ENCODE data around the gene NRXN3. TPM values are rescaled to one million over a fixed set of nuclear protein-coding genes. Genes with fewer than 3 reads are reported as not detected.

The NRXN3 gene
- total RNA-seq, 1 donor from 2014 or later: 4.1 TPM

- DNase-seq (ENCODE audit: low spot score): no peak
- intact Hi-C loops (cut with DNase I): no loop called here
These were observed 1305.8 kb downstream of the NRXN3 start for GRCh38 chr14:79475887-79476532.

GRCh38 chr14:79476552-79476951 lies 1306.4 kb downstream of the NRXN3 start:
- intact Hi-C loops (cut with DNase I): no loop called here
- DNase-seq (ENCODE audit: low spot score): no peak

DNA sequence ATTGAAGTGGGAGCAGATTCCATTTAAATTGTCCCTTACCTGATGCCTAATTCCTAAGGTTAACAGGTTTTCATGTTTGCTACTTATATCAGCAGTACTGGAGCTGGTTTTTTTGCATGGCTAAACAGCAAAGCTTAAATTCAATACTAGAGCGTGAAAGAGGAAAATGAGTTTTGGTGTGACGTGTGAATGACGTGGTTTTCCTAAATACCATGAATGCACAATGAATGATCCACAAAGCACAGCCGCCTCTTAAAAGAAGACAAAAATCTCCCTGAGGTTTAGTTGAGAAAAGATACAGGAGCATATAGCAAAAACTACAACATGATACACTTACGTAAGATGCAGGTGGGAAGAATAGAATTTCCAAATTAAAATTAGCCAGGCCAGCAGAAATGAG lies 1310.0 kb downstream of the NRXN3 start:
- intact Hi-C loops (cut with DNase I): no loop called here
- no peak for DNase-seq (ENCODE audit: low spot score)

DNA sequence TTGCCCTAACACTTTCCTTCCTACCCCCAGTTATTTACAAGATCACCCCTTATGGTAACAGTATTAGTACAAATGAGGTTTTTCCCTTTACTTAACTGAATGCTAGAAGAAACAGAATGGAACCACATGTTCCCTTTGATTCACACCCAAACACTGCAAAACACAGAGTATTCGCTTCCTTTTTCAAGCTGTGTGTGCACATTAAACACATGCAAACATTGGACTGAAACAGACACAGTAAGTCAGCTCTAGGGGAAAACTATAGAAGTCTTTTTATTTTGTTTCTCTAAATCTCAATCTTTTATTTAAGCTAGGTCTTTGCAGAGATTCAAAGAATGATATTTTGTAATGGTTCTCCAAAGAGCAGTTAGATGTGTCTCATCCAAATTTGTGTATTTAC lies 1312.7 kb downstream of the NRXN3 start:
- intact Hi-C loops (cut with DNase I): no loop called here
- no peak for DNase-seq (ENCODE audit: low spot score)

GRCh38 chr14:79483477-79484388 lies 1313.6 kb downstream of the NRXN3 start:
- intact Hi-C loops (cut with DNase I): no loop called here
- no peak for DNase-seq (ENCODE audit: low spot score)

- DNase-seq (ENCODE audit: low spot score): no peak
- intact Hi-C loops (cut with DNase I): no loop called here
These were observed 1317.5 kb downstream of the NRXN3 start for GRCh38 chr14:79487632-79488031.

GRCh38 chr14:79491161-79491560 lies 1321.0 kb downstream of the NRXN3 start:
- intact Hi-C loops (cut with DNase I): no loop called here
- no peak for DNase-seq (ENCODE audit: low spot score)

GRCh38 chr14:79493081-79493645 lies 1323.0 kb downstream of the NRXN3 start:
- DNase-seq (ENCODE audit: low spot score): no peak
- intact Hi-C loops (cut with DNase I): no loop called here

DNA sequence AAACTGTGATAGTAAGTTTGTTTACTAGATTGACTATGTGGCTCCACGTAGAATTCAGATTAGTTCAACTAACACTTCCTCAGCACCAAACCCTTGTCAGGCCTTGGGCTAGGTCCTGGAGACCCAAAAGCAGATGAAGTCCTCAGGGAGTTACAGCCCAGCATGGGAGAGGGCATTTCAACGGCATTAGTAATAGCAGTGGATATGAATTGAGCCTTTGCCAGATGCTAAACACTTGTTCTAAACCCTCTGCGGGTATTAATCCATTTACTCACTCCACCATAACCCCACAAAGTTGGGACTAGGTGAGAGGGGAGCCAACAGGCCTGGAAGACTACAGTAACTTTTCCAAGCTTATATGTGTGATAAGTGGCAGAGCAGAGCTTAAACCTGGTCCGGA lies 1326.5 kb downstream of the NRXN3 start:
- intact Hi-C loops (cut with DNase I): no loop called here

GRCh38 chr14:79500489-79500888 lies 1330.3 kb downstream of the NRXN3 start:
- intact Hi-C loops (cut with DNase I): no loop called here
- no peak for DNase-seq (ENCODE audit: low spot score)

More for the DNA sequence above, 1326.5 kb downstream of the NRXN3 start:
- no peak for DNase-seq (ENCODE audit: low spot score)

- intact Hi-C loops (cut with DNase I): no loop called here
- no peak for DNase-seq (ENCODE audit: low spot score)
These were observed 1332.1 kb downstream of the NRXN3 start for GRCh38 chr14:79502136-79502750.

- intact Hi-C loops (cut with DNase I): no loop called here
These were observed 1332.6 kb downstream of the NRXN3 start for GRCh38 chr14:79502751-79503148.

GRCh38 chr14:79510659-79511058 lies 1340.5 kb downstream of the NRXN3 start:
- no peak for DNase-seq (ENCODE audit: low spot score)
- intact Hi-C loops (cut with DNase I): no loop called here

More at GRCh38 chr14:79502751-79503148, 1332.6 kb downstream of the NRXN3 start:
- DNase-seq (ENCODE audit: low spot score): no peak

- intact Hi-C loops (cut with DNase I): no loop called here
- no peak for DNase-seq (ENCODE audit: low spot score)
These were observed 1341.0 kb downstream of the NRXN3 start for GRCh38 chr14:79511146-79511545.

GRCh38 chr14:79513446-79513845 lies 1343.3 kb downstream of the NRXN3 start:
- intact Hi-C loops (cut with DNase I): no loop called here
- no peak for DNase-seq (ENCODE audit: low spot score)

- no peak for DNase-seq (ENCODE audit: low spot score)
- intact Hi-C loops (cut with DNase I): no loop called here
These were observed 1344.5 kb downstream of the NRXN3 start for GRCh38 chr14:79514700-79515099.

DNA sequence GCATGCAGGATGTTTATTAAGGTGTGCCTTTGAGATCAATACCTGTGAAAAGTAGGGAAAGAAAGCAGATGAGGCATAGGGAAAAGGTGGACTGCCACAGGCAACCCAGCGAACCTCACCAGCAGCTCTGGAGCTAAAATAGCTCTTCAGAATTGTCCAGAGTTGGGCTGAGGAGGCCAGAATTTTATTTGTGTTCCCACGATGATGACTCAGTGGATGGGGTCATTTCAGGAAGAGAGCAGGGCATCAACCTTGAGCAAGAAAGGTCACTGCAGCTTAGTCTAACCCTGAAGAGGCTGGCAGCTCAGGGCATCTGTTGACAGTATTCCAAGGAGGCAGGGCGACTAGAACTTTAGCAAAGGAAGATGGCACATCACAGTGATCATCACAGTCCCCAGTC lies 1345.0 kb downstream of the NRXN3 start:
- intact Hi-C loops (cut with DNase I): no loop called here
- DNase-seq (ENCODE audit: low spot score): no peak

- no peak for DNase-seq (ENCODE audit: low spot score)
- intact Hi-C loops (cut with DNase I): no loop called here
These were observed 1345.8 kb downstream of the NRXN3 start for GRCh38 chr14:79516009-79516408.

GRCh38 chr14:79525416-79525815 lies 1355.2 kb downstream of the NRXN3 start:
- no peak for DNase-seq (ENCODE audit: low spot score)
- intact Hi-C loops (cut with DNase I): no loop called here

DNA sequence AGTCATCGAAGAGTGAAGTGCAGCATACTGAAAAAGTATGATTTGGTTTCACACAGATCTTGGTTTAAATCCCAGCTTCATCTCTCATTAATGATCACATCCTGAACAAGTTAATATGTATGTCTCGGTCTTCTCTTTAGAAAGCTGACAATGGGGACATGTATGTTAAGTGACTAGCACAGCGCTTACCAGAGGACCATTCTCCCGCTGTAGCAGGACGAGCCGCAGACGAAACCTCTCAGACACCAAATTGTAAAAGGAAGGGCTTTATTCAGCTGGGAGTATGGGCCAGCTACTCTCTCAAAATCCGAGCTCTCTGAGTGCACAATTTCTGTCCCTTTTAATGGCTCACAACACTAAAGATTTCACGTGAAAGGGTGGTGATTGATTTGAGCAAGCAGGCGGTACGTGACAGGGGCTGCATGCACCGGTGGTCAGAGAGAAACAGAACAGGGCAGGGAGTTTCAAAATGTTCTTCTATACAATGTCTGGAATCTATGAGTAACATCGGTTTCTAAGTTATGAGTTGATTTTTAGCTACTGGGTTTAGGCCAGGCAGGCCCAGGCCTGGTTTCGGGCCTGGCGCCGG lies 1358.7 kb downstream of the NRXN3 start:
- no peak for DNase-seq (ENCODE audit: low spot score)

More for the DNA sequence above, 1358.7 kb downstream of the NRXN3 start:
- intact Hi-C loops (cut with DNase I): no loop called here
